K562 (cell line): ENCODE measurements around the gene WDR31. TPM values are rescaled to one million over a fixed set of nuclear protein-coding genes. Genes with fewer than 3 reads are reported as not detected.

Experiments
- ATAC-seq: fragments of 200-7000 bp; cut with Tn5 transposase; 3 replicates; pipeline ENCODE4 v1.9.1; 2020; ENCODE audit warnings: moderate library complexity
- BruUV-seq: library from RNA; stranded (reverse); fragments of 400-500 nt; replicated peaks from 2 replicates; lab custom pipeline; 2021; lab: Mats Ljungman, UMichigan
- CTCF ChIA-PET: fragments of 300-600 bp; formaldehyde crosslinking; extraction: SDS; loops from one replicate; lab custom pipeline; 2021; ENCODE audit warnings: low intra/inter-chr PET ratio; lab: Yijun Ruan, JAX
- POLR2A ChIA-PET: fragments of 300-600, 350-650 bp; sonication (Branson Sonifier 250); formaldehyde crosslinking; extraction: SDS; loops from one replicate; lab custom pipeline; 2021; ENCODE audit warnings: antibody characterized with exemption, inconsistent platforms; lab: Yijun Ruan, JAX
- DNase-seq, 4 experiments: peaks; one replicate each; pipeline versions ENCODE4 v3.0.0 to v3.0.0-alpha.2; 2011 to 2018; ENCODE audit warnings: low spot score in 3 of 4, mixed read lengths in 3 of 4; ENCODE audit errors: extremely low read depth in 1 of 4
- FAIRE-seq: peaks from 2 replicates; lab custom pipeline; 2011; peaks lifted over from hg19 to GRCh38; lab: Jason Lieb, UNC
- H2AFZ ChIP-seq: 2 replicates; pipeline ENCODE4 v1.6.0; 2011; ENCODE audit warnings: low read depth, low read length, control low read depth, inconsistent platforms
- H3K27ac ChIP-seq: fragments of 200-600 bp; 3 replicates; pipeline ENCODE4 v1.8.0; 2011; ENCODE audit warnings: low read depth, mild to moderate bottlenecking, control low read depth, inconsistent platforms, low read length, moderate library complexity, mixed read lengths; ENCODE audit errors: extremely low read depth
- H3K27me3 ChIP-seq, 2 experiments: fragments of 300-600 bp in 1 of 2; 2 replicates in 1 of 2; 3 replicates in 1 of 2; pipeline versions ENCODE4 v1.6.0 to v1.8.0; 2011; ENCODE audit warnings: inconsistent platforms in 2 of 2, low read length in 2 of 2, mild to moderate bottlenecking in 1 of 2, mixed read lengths in 1 of 2, moderate library complexity in 1 of 2; ENCODE audit not compliant: control insufficient read depth in 2 of 2, insufficient read depth in 2 of 2
- H3K36me3 ChIP-seq: fragments of 300-600 bp; 3 replicates; pipeline ENCODE4 v1.8.0; 2011; ENCODE audit warnings: mild to moderate bottlenecking, low read length, inconsistent platforms; ENCODE audit not compliant: control insufficient read depth, insufficient read depth
- H3K4me1 ChIP-seq, 2 experiments: fragments of 200-600 bp in 1 of 2; replicated peaks in 1 of 2; 2 replicates in 1 of 2; 3 replicates in 1 of 2; pipeline versions ENCODE4 v1.5.1 to v1.8.0; 2011; ENCODE audit warnings: inconsistent platforms in 2 of 2, low read length in 2 of 2, mild to moderate bottlenecking in 1 of 2, mixed read lengths in 1 of 2, moderate library complexity in 1 of 2; ENCODE audit not compliant: control insufficient read depth in 2 of 2, insufficient read depth in 2 of 2
- H3K4me2 ChIP-seq: 2 replicates; pipeline ENCODE4 v1.6.1; 2011; ENCODE audit warnings: low read length, control low read depth, inconsistent platforms, mixed read lengths; ENCODE audit not compliant: insufficient read depth
- H3K4me3 ChIP-seq: fragments of 200-600 bp; sonication (generic), shearing (Covaris generic); 2 replicates; pipeline ENCODE4 v1.5.1; 2016; ENCODE audit warnings: control low read depth, inconsistent platforms
- H3K79me2 ChIP-seq: fragments of 200-600 bp; 3 replicates; pipeline ENCODE4 v1.8.0; 2011; ENCODE audit warnings: low read length, inconsistent platforms; ENCODE audit not compliant: control insufficient read depth, insufficient read depth
- H3K9ac ChIP-seq, 2 experiments: 2 replicates each; pipeline versions ENCODE4 v1.6.0 to v1.6.1; 2011; ENCODE audit warnings: low read depth in 2 of 2, low read length in 2 of 2, control low read depth in 1 of 2, inconsistent platforms in 1 of 2, mild to moderate bottlenecking in 1 of 2, mixed read lengths in 1 of 2; ENCODE audit not compliant: insufficient read depth in 1 of 2
- H3K9me1 ChIP-seq: one replicate; pipeline ENCODE4 v1.6.0; 2011; ENCODE audit warnings: inconsistent platforms, mild to moderate bottlenecking, low read length, moderate library complexity; ENCODE audit not compliant: control insufficient read depth, insufficient read depth
- H3K9me3 ChIP-seq: replicated peaks from 2 replicates; pipeline ENCODE4 v1.5.1; 2011; ENCODE audit warnings: low read depth, low read length, inconsistent platforms; ENCODE audit not compliant: control insufficient read depth, insufficient read depth
- H4K20me1 ChIP-seq: replicated peaks from 2 replicates; pipeline ENCODE4 v1.6.1; 2011; ENCODE audit warnings: low read length, inconsistent platforms, mixed read lengths; ENCODE audit not compliant: control insufficient read depth, insufficient read depth
- CBFB ChIP-seq: sonication (generic); formaldehyde crosslinking; IDR thresholded peaks from 2 replicates; pipeline ENCODE4 v1.4.0; 2020; ENCODE audit warnings: mild to moderate bottlenecking, missing genetic modification reagents
- CREM ChIP-seq: IDR thresholded peaks from 2 replicates; pipeline ENCODE4 v1.6.1; 2014; ENCODE audit warnings: antibody characterized with exemption, low read depth
- ESRRB ChIP-seq: fragments of 250-450 bp; sonication (Bioruptor Pico); IDR thresholded peaks from 2 replicates; pipeline ENCODE4 v1.5.0; 2020; ENCODE audit warnings: mild to moderate bottlenecking, moderate library complexity, borderline replicate concordance
- NFATC3 ChIP-seq: fragments of 450-650 bp; IDR thresholded peaks from 2 replicates; pipeline ENCODE4 v1.6.1; 2017; ENCODE audit warnings: mild to moderate bottlenecking
- RFX1 ChIP-seq: fragments of 450-650 bp; IDR thresholded peaks from 2 replicates; pipeline ENCODE4 v1.6.1; 2016; ENCODE audit warnings: mild to moderate bottlenecking, moderate library complexity
- TSC22D4 ChIP-seq: fragments of 450-650 bp; IDR thresholded peaks from 2 replicates; pipeline ENCODE4 v1.6.1; 2016; ENCODE audit warnings: missing genetic modification characterization, missing biosample characterization, control low read depth
- ZC3H4 ChIP-seq: sonication (generic); formaldehyde crosslinking; IDR thresholded peaks from 2 replicates; pipeline ENCODE4 v1.9.0; 2021; ENCODE audit warnings: missing genetic modification reagents, borderline replicate concordance
- ZFP36 ChIP-seq: fragments of 150-350 bp; IDR thresholded peaks from 2 replicates; pipeline ENCODE4 v1.6.1; 2018; ENCODE audit warnings: low read length, low read depth; ENCODE audit not compliant: partially characterized antibody
- ZFPM2 ChIP-seq: fragments of 250-450 bp; sonication (Bioruptor Pico); IDR thresholded peaks from 2 replicates; pipeline ENCODE4 v1.5.1; 2022; ENCODE audit warnings: mild to moderate bottlenecking
- WGBS: fragments of 100-300 bp; shearing (Covaris generic); methylation state at CpG from one replicate; pipeline ENCODE4 v1.1.6; 2016; ENCODE audit warnings: low coverage, mixed read lengths; ENCODE audit not compliant: insufficient coverage; ENCODE audit errors: missing lambda C conversion rate; 5-methylcytosine and 5-hydroxymethylcytosine counted together
- in situ Hi-C: fragments of 300-500 bp; cut with MboI; formaldehyde crosslinking; loops from 4 replicates; pipeline ENCODE4 v1.15.0; 2018; ENCODE audit warnings: inconsistent platforms, mixed read lengths
- intact Hi-C: fragments of 100-400 bp; cut with micrococcal nuclease; formaldehyde crosslinking; loops from 2 replicates; pipeline ENCODE4 v1.14.2; 2022
- polyA plus RNA-seq, 8 experiments: library from polyadenylated mRNA; depleted of rRNA in 4 of 8; stranded (reverse) in 5 of 8; unstranded in 3 of 8; fragments of >200 nt; fragmentation: Nextera tagmentation in 2 of 8; fragmentation: Illumina TruSeq in 1 of 8; extraction: Ambion mirVana in 2 of 8; extraction: Trizol in 1 of 8; gene quantifications; 2 replicates each; pipeline versions ENCODE4 v1.2.1 to v1.2.3, GENCODE V29; 2011 to 2014; ENCODE audit warnings: inconsistent platforms in 1 of 8, missing spikeins in 1 of 8
- total RNA-seq, 7 experiments: library from RNA; depleted of rRNA in 6 of 7; stranded (reverse); fragments of >200 nt in 6 of 7; fragmentation: Illumina TruSeq in 2 of 7; extraction: Trizol in 2 of 7; gene quantifications; 2 replicates each; pipeline versions ENCODE4 v1.2.1 to v1.2.3, GENCODE V29; 2011 to 2021; ENCODE audit warnings: low replicate concordance in 1 of 7
- TF ChIP-seq, protein P1 (sequence below): fragments of 450-650 bp; formaldehyde crosslinking; IDR thresholded peaks from 2 replicates; pipeline ENCODE4 v1.4.0; 2020; ENCODE audit warnings: mild to moderate bottlenecking, moderate library complexity
- TF ChIP-seq, protein P2 (sequence below): sonication (generic); formaldehyde crosslinking; IDR thresholded peaks from 2 replicates; pipeline ENCODE4 v1.8.1; 2023; ENCODE audit warnings: missing genetic modification reagents, mild to moderate bottlenecking, borderline replicate concordance

Gene WDR31
- total and polyA plus RNA-seq, 9 of the 15 experiments (the other 6 are each of a cell fraction or from before 2014, with no cell fraction given) = 0.35 to 1.8 (median 0.95) TPM

DNA sequence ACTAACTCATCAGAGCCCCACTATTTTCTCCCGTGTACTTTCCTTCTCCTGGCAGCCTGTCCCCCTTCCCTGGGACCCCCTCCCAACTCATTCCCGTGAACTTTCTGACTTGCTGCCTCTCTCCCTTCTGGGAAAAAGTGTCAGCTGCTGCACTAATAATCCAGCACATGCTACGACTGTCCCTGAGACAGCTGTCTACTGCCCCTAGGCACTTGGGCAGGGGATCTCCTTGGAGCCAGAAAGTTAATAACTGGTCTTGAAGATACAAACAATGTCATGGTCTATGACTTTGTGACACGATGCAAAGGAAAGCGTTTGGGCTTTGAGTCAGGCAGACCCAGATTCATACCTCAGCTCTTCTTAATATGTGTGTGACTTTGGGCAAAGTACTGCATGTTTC lies 26.8 kb downstream of the WDR31 start (continued):
- TF ChIP-seq ZC3H4 = no peak
- TF ChIP-seq ESRRB = no peak
- no peak for TF ChIP-seq ZFP36
- TF ChIP-seq CBFB = no peak
- TF ChIP-seq, all 486 proteins: peak for 0

DNA sequence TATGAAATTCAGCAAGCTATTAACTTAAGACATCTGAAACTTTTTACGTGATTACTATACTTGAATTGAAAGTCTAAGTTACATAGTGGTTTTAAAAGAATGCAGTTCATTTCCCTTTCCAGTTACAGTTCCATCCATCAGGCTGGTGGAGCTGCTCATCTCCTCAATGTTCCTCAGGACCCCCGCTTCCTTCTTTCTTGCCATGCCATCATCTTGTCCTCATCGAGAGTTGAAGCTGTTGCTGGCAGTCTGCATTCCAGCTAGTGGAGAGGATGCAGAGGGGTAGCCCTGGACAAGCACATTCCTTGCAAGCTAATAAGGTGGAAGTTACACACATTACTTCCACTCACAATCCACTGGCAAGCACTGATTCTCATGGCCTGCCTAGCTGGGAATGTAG lies 28.1 kb downstream of the WDR31 start:
- Histone ChIP-seq H3K9ac (no peak overlapping the region), H3K4me3 (no peak overlapping the region), H3K4me1 (no peaks in the 10 kb centered on the region; a peak in 1 of 5 replicates), H3K4me2 (no peak overlapping the region), H3K27ac (no peak overlapping the region), H3K36me3 (no peaks in the 10 kb centered on the region), H3K27me3 (peaks cover 7 to 32% of the 10 kb centered on the region in 2 experiments; a peak in 4 of 5 replicates), H4K20me1 (no peaks in the 10 kb centered on the region), H3K79me2 (no peaks in the 10 kb centered on the region), H2AFZ (no peak overlapping the region), H3K9me3 (no peaks in the 10 kb centered on the region), H3K9me1 (no peaks in the 10 kb centered on the region)
- ChIA-PET POLR2A (interaction anchor here (0.5 to 1.6 kb wide), 8 partner anchors 8 to 1691 kb away, joined by 3 to 8 read pairs (median 4); partner anchors contain the start of genes C9orf43, CDC26, POLE3 and PRPF4), CTCF (no interaction called here)
- in situ Hi-C loops = no loop called here
- TF ChIP-seq ZFPM2 (CRISPR knock-in tag) (no peak), TSC22D4 (no peak), CREM (no peak), RFX1 (no peak), NFATC3 (no peak)
- TF ChIP-seq, protein P1, sequence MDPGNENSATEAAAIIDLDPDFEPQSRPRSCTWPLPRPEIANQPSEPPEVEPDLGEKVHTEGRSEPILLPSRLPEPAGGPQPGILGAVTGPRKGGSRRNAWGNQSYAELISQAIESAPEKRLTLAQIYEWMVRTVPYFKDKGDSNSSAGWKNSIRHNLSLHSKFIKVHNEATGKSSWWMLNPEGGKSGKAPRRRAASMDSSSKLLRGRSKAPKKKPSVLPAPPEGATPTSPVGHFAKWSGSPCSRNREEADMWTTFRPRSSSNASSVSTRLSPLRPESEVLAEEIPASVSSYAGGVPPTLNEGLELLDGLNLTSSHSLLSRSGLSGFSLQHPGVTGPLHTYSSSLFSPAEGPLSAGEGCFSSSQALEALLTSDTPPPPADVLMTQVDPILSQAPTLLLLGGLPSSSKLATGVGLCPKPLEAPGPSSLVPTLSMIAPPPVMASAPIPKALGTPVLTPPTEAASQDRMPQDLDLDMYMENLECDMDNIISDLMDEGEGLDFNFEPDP (CRISPR knock-in tag) = no peak
- TF ChIP-seq, protein P2, sequence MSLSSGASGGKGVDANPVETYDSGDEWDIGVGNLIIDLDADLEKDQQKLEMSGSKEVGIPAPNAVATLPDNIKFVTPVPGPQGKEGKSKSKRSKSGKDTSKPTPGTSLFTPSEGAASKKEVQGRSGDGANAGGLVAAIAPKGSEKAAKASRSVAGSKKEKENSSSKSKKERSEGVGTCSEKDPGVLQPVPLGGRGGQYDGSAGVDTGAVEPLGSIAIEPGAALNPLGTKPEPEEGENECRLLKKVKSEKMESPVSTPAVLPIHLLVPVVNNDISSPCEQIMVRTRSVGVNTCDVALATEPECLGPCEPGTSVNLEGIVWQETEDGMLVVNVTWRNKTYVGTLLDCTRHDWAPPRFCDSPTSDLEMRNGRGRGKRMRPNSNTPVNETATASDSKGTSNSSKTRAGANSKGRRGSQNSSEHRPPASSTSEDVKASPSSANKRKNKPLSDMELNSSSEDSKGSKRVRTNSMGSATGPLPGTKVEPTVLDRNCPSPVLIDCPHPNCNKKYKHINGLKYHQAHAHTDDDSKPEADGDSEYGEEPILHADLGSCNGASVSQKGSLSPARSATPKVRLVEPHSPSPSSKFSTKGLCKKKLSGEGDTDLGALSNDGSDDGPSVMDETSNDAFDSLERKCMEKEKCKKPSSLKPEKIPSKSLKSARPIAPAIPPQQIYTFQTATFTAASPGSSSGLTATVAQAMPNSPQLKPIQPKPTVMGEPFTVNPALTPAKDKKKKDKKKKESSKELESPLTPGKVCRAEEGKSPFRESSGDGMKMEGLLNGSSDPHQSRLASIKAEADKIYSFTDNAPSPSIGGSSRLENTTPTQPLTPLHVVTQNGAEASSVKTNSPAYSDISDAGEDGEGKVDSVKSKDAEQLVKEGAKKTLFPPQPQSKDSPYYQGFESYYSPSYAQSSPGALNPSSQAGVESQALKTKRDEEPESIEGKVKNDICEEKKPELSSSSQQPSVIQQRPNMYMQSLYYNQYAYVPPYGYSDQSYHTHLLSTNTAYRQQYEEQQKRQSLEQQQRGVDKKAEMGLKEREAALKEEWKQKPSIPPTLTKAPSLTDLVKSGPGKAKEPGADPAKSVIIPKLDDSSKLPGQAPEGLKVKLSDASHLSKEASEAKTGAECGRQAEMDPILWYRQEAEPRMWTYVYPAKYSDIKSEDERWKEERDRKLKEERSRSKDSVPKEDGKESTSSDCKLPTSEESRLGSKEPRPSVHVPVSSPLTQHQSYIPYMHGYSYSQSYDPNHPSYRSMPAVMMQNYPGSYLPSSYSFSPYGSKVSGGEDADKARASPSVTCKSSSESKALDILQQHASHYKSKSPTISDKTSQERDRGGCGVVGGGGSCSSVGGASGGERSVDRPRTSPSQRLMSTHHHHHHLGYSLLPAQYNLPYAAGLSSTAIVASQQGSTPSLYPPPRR = no peak
- FAIRE-seq (no peak), ATAC-seq (no peak), DNase-seq (no peak)
- BruUV-seq = no TSS peak
- intact Hi-C loops = no loop called here
- 7% methylated on average over 3 of the region's 3 CpGs for WGBS
